Measurements from ENCODE around the gene NPAS2. TPM values are rescaled to one million over a fixed set of nuclear protein-coding genes. Genes with fewer than 3 reads are reported as not detected.

NPAS2 gene
- polyA plus RNA-seq, 1 of the 3 experiments (the other 2 are of a cell fraction), result 58.5 TPM

GRCh38 chr2:100923461-100924060, 103.6 kb downstream of the NPAS2 start:
- Histone ChIP-seq H3K4me3 (ENCODE audit: low read depth in 2 of 2, low read length in 1 of 2) (no peak overlapping the region), H3K9me2 (no peaks in the 10 kb centered on the region), H3F3A (replicated peaks; ENCODE audit: insufficient read depth) (peaks cover 27% of the 10 kb centered on the region), H3K9ac (no peak overlapping the region), H4K20me1 (ENCODE audit: insufficient read depth) (no peaks in the 10 kb centered on the region), H3K4me1 (ENCODE audit: control insufficient read depth in 1 of 2, insufficient read depth in 2 of 2, low read depth in 1 of 2, low read length in 1 of 2) (peaks cover 9 to 10% of the 10 kb centered on the region in 2 experiments), H3K9me3 (no peaks in the 10 kb centered on the region), H3K27me3 (ENCODE audit: insufficient read depth) (no peaks in the 10 kb centered on the region), H3K27ac (ENCODE audit: low read depth in 2 of 2, low read length in 1 of 2) (peak overlapping the region in 1 of 2 experiments; percentile 90; a peak in 2 of 4 replicates), H3K4me2 (peak overlapping the region; percentile 75; the same call in 1 of the 2 replicates), H2AFZ (ENCODE audit: low read depth) (no peak overlapping the region), H3K36me3 (replicated peaks in 1 of 2; ENCODE audit: control insufficient read depth in 1 of 2, insufficient read depth in 2 of 2, low read length in 1 of 2) (peaks cover 17 to 26% of the 10 kb centered on the region in 2 experiments), H3K79me2 (ENCODE audit: insufficient read depth) (no peaks in the 10 kb centered on the region)
- no peak for TF ChIP-seq SMC3 (IDR thresholded peaks at IDR 0.05; ENCODE audit: low read depth, low read length)
- no peak for TF ChIP-seq ZBTB33 (IDR thresholded peaks at IDR 0.05; ENCODE audit: borderline replicate concordance, low read depth)
- no peak for TF ChIP-seq NRF1 (IDR thresholded peaks at IDR 0.05; ENCODE audit: low read depth, low read length)
- no peak for TF ChIP-seq CTCF (IDR thresholded peaks at IDR 0.05)
- WGBS (ENCODE audit: low lambda C conversion rate), result 72% methylated on average over 6 of the region's 9 CpGs
- no peak for DNase-seq
- POLR2A ChIA-PET, result no interaction called here
- CTCF ChIA-PET, result interaction anchor here (1.8 kb wide), 1 partner anchor 10 kb away, joined by 5 read pairs; no protein-coding TSS in a partner anchor

- Histone ChIP-seq H3K4me1 (ENCODE audit: control insufficient read depth in 1 of 2, insufficient read depth in 2 of 2, low read depth in 1 of 2, low read length in 1 of 2) (peaks cover 9 to 10% of the 10 kb centered on the region in 2 experiments), H3K36me3 (replicated peaks in 1 of 2; ENCODE audit: control insufficient read depth in 1 of 2, insufficient read depth in 2 of 2, low read length in 1 of 2) (peaks cover 18 to 26% of the 10 kb centered on the region in 2 experiments), H3F3A (replicated peaks; ENCODE audit: insufficient read depth) (peaks cover 27% of the 10 kb centered on the region), H3K27ac (ENCODE audit: low read depth in 2 of 2, low read length in 1 of 2) (peak overlapping the region; percentile 51 to 90; a peak in 3 of 4 replicates), H3K9me3 (no peaks in the 10 kb centered on the region), H3K4me3 (ENCODE audit: low read depth in 2 of 2, low read length in 1 of 2) (peak overlapping the region in 1 of 2 experiments; percentile 42; a peak in 3 of 4 replicates), H3K9ac (peak overlapping the region; percentile 59; the same call in 1 of the 2 replicates), H3K9me2 (no peaks in the 10 kb centered on the region), H3K4me2 (peak overlapping the region; percentile 75), H2AFZ (ENCODE audit: low read depth) (no peak overlapping the region), H4K20me1 (ENCODE audit: insufficient read depth) (no peaks in the 10 kb centered on the region), H3K79me2 (ENCODE audit: insufficient read depth) (no peaks in the 10 kb centered on the region), H3K27me3 (ENCODE audit: insufficient read depth) (no peaks in the 10 kb centered on the region)
- WGBS (ENCODE audit: low lambda C conversion rate), result 83% methylated on average over 1 of the region's 1 CpG
- CTCF ChIA-PET, result interaction anchor here (1.8 kb wide), 1 partner anchor 11 kb away, joined by 5 read pairs; no protein-coding TSS in a partner anchor
- POLR2A ChIA-PET, result no interaction called here
- TF ChIP-seq YY1 (IDR thresholded peaks at IDR 0.05; ENCODE audit: low read depth) (no peak), SMC3 (IDR thresholded peaks at IDR 0.05; ENCODE audit: low read depth, low read length) (no peak)
- no peak for DNase-seq
Observed at GRCh38 chr2:100924122-100924519, 104.2 kb downstream of the NPAS2 start.

All from SK-N-SH (cell line).